SK-N-SH treated with all-trans-retinoic acid at 6 μM for 48 hours (cell line): ENCODE results near the gene PMCH.
"Not testable (repeated sequence)": the region's sequence is repeated elsewhere in the genome, so short reads cannot be mapped to it uniquely, and the experiment has no call there.

Experiments
- ATAC-seq: fragments of 200-7000 bp; cut with Tn5 transposase; 3 replicates; pipeline ENCODE4 v1.9.1; 2020; ENCODE audit warnings: mild to moderate bottlenecking, moderate library complexity
- ARNTL ChIP-seq: fragments of 450-650 bp; formaldehyde crosslinking; IDR thresholded peaks from 2 replicates; pipeline ENCODE4 v1.5.0; 2020; ENCODE audit warnings: low read depth, mild to moderate bottlenecking, moderate library complexity, borderline replicate concordance
- BACH2 ChIP-seq: fragments of 250-450 bp; sonication (Bioruptor Pico); IDR thresholded peaks from 2 replicates; pipeline ENCODE4 v1.9.0; 2021; ENCODE audit warnings: mild to moderate bottlenecking, borderline replicate concordance
- CREB5 ChIP-seq: fragments of 250-450 bp; sonication (Bioruptor Pico); IDR thresholded peaks from 2 replicates; pipeline ENCODE4 v1.5.1; 2020; ENCODE audit warnings: low read depth, mild to moderate bottlenecking, moderate library complexity
- CSDC2 ChIP-seq: fragments of 250-450 bp; sonication (Bioruptor Pico); IDR thresholded peaks from 2 replicates; pipeline ENCODE4 v1.5.0; 2020; ENCODE audit warnings: mild to moderate bottlenecking, moderate library complexity
- CSRNP3 ChIP-seq: fragments of 250-450 bp; sonication (Bioruptor Pico); IDR thresholded peaks from 2 replicates; pipeline ENCODE4 v1.5.1; 2021; ENCODE audit warnings: mild to moderate bottlenecking, moderate library complexity
- ESRRG ChIP-seq: fragments of 250-450 bp; sonication (Bioruptor Pico); IDR thresholded peaks from 2 replicates; pipeline ENCODE4 v1.6.1; 2021; ENCODE audit warnings: mild to moderate bottlenecking
- GLIS3 ChIP-seq: fragments of 250-450 bp; sonication (Bioruptor Pico); IDR thresholded peaks from 2 replicates; pipeline ENCODE4 v1.5.0; 2020; ENCODE audit warnings: mild to moderate bottlenecking, moderate library complexity
- ISL1 ChIP-seq: fragments of 250-450 bp; sonication (Bioruptor Pico); IDR thresholded peaks from 2 replicates; pipeline ENCODE4 v2.1.2; 2022; ENCODE audit warnings: mild to moderate bottlenecking, moderate library complexity
- OSR1 ChIP-seq: fragments of 250-450 bp; sonication (Bioruptor Pico); IDR thresholded peaks from 2 replicates; pipeline ENCODE4 v1.8.0; 2022; ENCODE audit warnings: moderate library complexity, mild to moderate bottlenecking, inconsistent platforms
- PATZ1 ChIP-seq: fragments of 250-450 bp; sonication (Bioruptor Pico); IDR thresholded peaks from 2 replicates; pipeline ENCODE4 v1.8.0; 2020; ENCODE audit warnings: mild to moderate bottlenecking, moderate library complexity, borderline replicate concordance
- POU6F1 ChIP-seq: fragments of 250-450 bp; sonication (Bioruptor Pico); IDR thresholded peaks from 2 replicates; pipeline ENCODE4 v1.8.0; 2021; ENCODE audit warnings: low read depth, mild to moderate bottlenecking, moderate library complexity, borderline replicate concordance
- PPARA ChIP-seq: fragments of 250-450 bp; sonication (Bioruptor Pico); IDR thresholded peaks from 2 replicates; pipeline ENCODE4 v1.5.0; 2020; ENCODE audit warnings: mild to moderate bottlenecking, borderline replicate concordance
- RARB ChIP-seq: fragments of 250-450 bp; sonication (Bioruptor Pico); IDR thresholded peaks from 2 replicates; pipeline ENCODE4 v1.8.0; 2021; ENCODE audit warnings: mild to moderate bottlenecking, moderate library complexity
- SNAI2 ChIP-seq: fragments of 250-450 bp; sonication (Bioruptor Pico); IDR thresholded peaks from 2 replicates; pipeline ENCODE4 v1.5.0; 2020; ENCODE audit warnings: mild to moderate bottlenecking, moderate library complexity
- TCF4 ChIP-seq: fragments of 250-450 bp; sonication (Bioruptor Pico); IDR thresholded peaks from 2 replicates; pipeline ENCODE4 v1.8.0; 2021; ENCODE audit warnings: mild to moderate bottlenecking, moderate library complexity, borderline replicate concordance
- TOX ChIP-seq: fragments of 250-450 bp; sonication (Bioruptor Pico); IDR thresholded peaks from 2 replicates; pipeline ENCODE4 v1.8.0; 2021; ENCODE audit warnings: mild to moderate bottlenecking, moderate library complexity, borderline replicate concordance
- TSHZ2 ChIP-seq: fragments of 250-450 bp; sonication (Bioruptor Pico); IDR thresholded peaks from 2 replicates; pipeline ENCODE4 v1.5.0; 2020; ENCODE audit warnings: mild to moderate bottlenecking, moderate library complexity
- ZC3H10 ChIP-seq: fragments of 250-450 bp; sonication (Bioruptor Pico); IDR thresholded peaks from 2 replicates; pipeline ENCODE4 v1.5.1; 2021; ENCODE audit warnings: mild to moderate bottlenecking, moderate library complexity
- ZFP30 ChIP-seq: fragments of 450-650 bp; formaldehyde crosslinking; IDR thresholded peaks from 2 replicates; pipeline ENCODE4 v1.5.0; 2022; ENCODE audit warnings: mild to moderate bottlenecking, moderate library complexity
- ZNF70 ChIP-seq: fragments of 450-650 bp; formaldehyde crosslinking; IDR thresholded peaks from 2 replicates; pipeline ENCODE4 v1.5.0; 2020; ENCODE audit warnings: mild to moderate bottlenecking, moderate library complexity

Gene PMCH

GRCh38 chr12:102197789-102198188, at the start of gene PMCH:
Gene PMCH (minus strand): TSS chr12:102197833. CDS start chr12:102197770, 63 bp downstream.
- no peak for ATAC-seq
- no peak for TF ChIP-seq ESRRG (CRISPR knock-in tag)

GRCh38 chr12:102240859-102241258, 43.2 kb upstream of the PMCH start:
- ATAC-seq, result not testable (repeated sequence)

GRCh38 chr12:102234599-102234998, 37.0 kb upstream of the PMCH start:
- ATAC-seq, result no peak
- no peak for TF ChIP-seq RARB (CRISPR knock-in tag)
- no peak for TF ChIP-seq TOX (CRISPR knock-in tag)
- no peak for TF ChIP-seq CSDC2
- TF ChIP-seq POU6F1, result no peak
- no peak for TF ChIP-seq TSHZ2 (CRISPR knock-in tag)
- TF ChIP-seq PATZ1 (CRISPR knock-in tag), result no peak
- TF ChIP-seq GLIS3 (CRISPR knock-in tag), result no peak
- no peak for TF ChIP-seq PPARA (CRISPR knock-in tag)
- no peak for TF ChIP-seq CSRNP3 (CRISPR knock-in tag)
- TF ChIP-seq ISL1 (CRISPR knock-in tag), result no peak
- TF ChIP-seq ZNF70 (CRISPR knock-in tag), result no peak
- TF ChIP-seq TCF4, result no peak
- TF ChIP-seq ARNTL (CRISPR knock-in tag), result no peak
- TF ChIP-seq BACH2 (CRISPR knock-in tag), result no peak
- no peak for TF ChIP-seq ZC3H10 (CRISPR knock-in tag)
- TF ChIP-seq ZFP30 (CRISPR knock-in tag), result no peak
- no peak for TF ChIP-seq SNAI2 (CRISPR knock-in tag)
- no peak for TF ChIP-seq CREB5
- no peak for TF ChIP-seq OSR1 (CRISPR knock-in tag)

GRCh38 chr12:102232446-102232845, 34.8 kb upstream of the PMCH start:
- peak; percentile 86 for ATAC-seq

More at GRCh38 chr12:102232446-102232845, 34.8 kb upstream of the PMCH start:
- peak; percentile 17; the same call in 1 of the 2 replicates for TF ChIP-seq TCF4
- TF ChIP-seq ESRRG (CRISPR knock-in tag), result no peak
- no peak for TF ChIP-seq PATZ1 (CRISPR knock-in tag)
- no peak for TF ChIP-seq TSHZ2 (CRISPR knock-in tag)
